ENCODE data around the gene KIR3DL2. TPM values are rescaled to one million over a fixed set of nuclear protein-coding genes. Genes with fewer than 3 reads are reported as not detected.
"Not testable (repeated sequence)": the region's sequence is repeated elsewhere in the genome, so short reads cannot be mapped to it uniquely, and the experiment has no call there.

KIR3DL2 gene
- total RNA-seq, 1 experiment from 2014 or later: not detected

GRCh38 chr19:54858476-54858875 is 8.2 kb downstream of the KIR3DL2 start:
- in situ Hi-C loops (cut with HindIII; ENCODE audit: low sequenced_read_pairs); DNase-seq (ENCODE audit: low spot score): not testable (repeated sequence)

- DNase-seq (ENCODE audit: low spot score); in situ Hi-C loops (cut with HindIII; ENCODE audit: low sequenced_read_pairs): not testable (repeated sequence)
These were observed 9.2 kb downstream of the KIR3DL2 start for GRCh38 chr19:54859421-54859820.

GRCh38 chr19:54863459-54863858 is 13.2 kb downstream of the KIR3DL2 start:
- in situ Hi-C loops (cut with HindIII; ENCODE audit: low sequenced_read_pairs); DNase-seq (ENCODE audit: low spot score): not testable (repeated sequence)

- in situ Hi-C loops (cut with HindIII; ENCODE audit: low sequenced_read_pairs): no loop called here
These were observed 21.5 kb downstream of the KIR3DL2 start for GRCh38 chr19:54871696-54872095.

GRCh38 chr19:54873990-54874389 is 23.7 kb downstream of the KIR3DL2 start, which contains the start of gene FCAR:
Gene FCAR (plus strand): TSS chr19:54874235. CDS start chr19:54874290, 55 bp downstream.
- in situ Hi-C loops (cut with HindIII; ENCODE audit: low sequenced_read_pairs): no loop called here

More at GRCh38 chr19:54871696-54872095, 21.5 kb downstream of the KIR3DL2 start:
- no peak for DNase-seq (ENCODE audit: low spot score)

GRCh38 chr19:54875506-54875905 is 25.3 kb downstream of the KIR3DL2 start:
- in situ Hi-C loops (cut with HindIII; ENCODE audit: low sequenced_read_pairs): no loop called here
- peak; percentile 1 for DNase-seq (ENCODE audit: low spot score)

More at GRCh38 chr19:54873990-54874389, 23.7 kb downstream of the KIR3DL2 start, which contains the start of gene FCAR:
- DNase-seq (ENCODE audit: low spot score): no peak

GRCh38 chr19:54877471-54877870 is 27.2 kb downstream of the KIR3DL2 start:
- in situ Hi-C loops (cut with HindIII; ENCODE audit: low sequenced_read_pairs): no loop called here
- no peak for DNase-seq (ENCODE audit: low spot score)

- no peak for DNase-seq (ENCODE audit: low spot score)
- in situ Hi-C loops (cut with HindIII; ENCODE audit: low sequenced_read_pairs): no loop called here
These were observed 31.6 kb downstream of the KIR3DL2 start for GRCh38 chr19:54881884-54882283.

- in situ Hi-C loops (cut with HindIII; ENCODE audit: low sequenced_read_pairs): no loop called here
- DNase-seq (ENCODE audit: low spot score): no peak
These were observed 32.5 kb downstream of the KIR3DL2 start for GRCh38 chr19:54882758-54883157.

GRCh38 chr19:54883228-54883627 is 33.0 kb downstream of the KIR3DL2 start:
- in situ Hi-C loops (cut with HindIII; ENCODE audit: low sequenced_read_pairs): no loop called here

GRCh38 chr19:54888239-54888638 is 38.0 kb downstream of the KIR3DL2 start:
- in situ Hi-C loops (cut with HindIII; ENCODE audit: low sequenced_read_pairs): no loop called here

More at GRCh38 chr19:54883228-54883627, 33.0 kb downstream of the KIR3DL2 start:
- DNase-seq (ENCODE audit: low spot score): no peak

GRCh38 chr19:54889566-54889965 is 39.3 kb downstream of the KIR3DL2 start:
- in situ Hi-C loops (cut with HindIII; ENCODE audit: low sequenced_read_pairs): no loop called here
- DNase-seq (ENCODE audit: low spot score): no peak

More at GRCh38 chr19:54888239-54888638, 38.0 kb downstream of the KIR3DL2 start:
- no peak for DNase-seq (ENCODE audit: low spot score)

GRCh38 chr19:54893406-54893805 is 43.2 kb downstream of the KIR3DL2 start:
- in situ Hi-C loops (cut with HindIII; ENCODE audit: low sequenced_read_pairs): no loop called here
- DNase-seq (ENCODE audit: low spot score): no peak

- in situ Hi-C loops (cut with HindIII; ENCODE audit: low sequenced_read_pairs); DNase-seq (ENCODE audit: low spot score): not testable (repeated sequence)
These were observed 43.9 kb downstream of the KIR3DL2 start for GRCh38 chr19:54894106-54894505.

- in situ Hi-C loops (cut with HindIII; ENCODE audit: low sequenced_read_pairs): no loop called here
- no peak for DNase-seq (ENCODE audit: low spot score)
These were observed 45.8 kb downstream of the KIR3DL2 start for GRCh38 chr19:54896036-54896435.

GRCh38 chr19:54898685-54899084 is 48.4 kb downstream of the KIR3DL2 start:
- DNase-seq (ENCODE audit: low spot score); in situ Hi-C loops (cut with HindIII; ENCODE audit: low sequenced_read_pairs): not testable (repeated sequence)

GRCh38 chr19:54899646-54900045 is 49.4 kb downstream of the KIR3DL2 start:
- DNase-seq (ENCODE audit: low spot score); in situ Hi-C loops (cut with HindIII; ENCODE audit: low sequenced_read_pairs): not testable (repeated sequence)

GRCh38 chr19:54901153-54901552 is 50.9 kb downstream of the KIR3DL2 start:
- DNase-seq (ENCODE audit: low spot score); in situ Hi-C loops (cut with HindIII; ENCODE audit: low sequenced_read_pairs): not testable (repeated sequence)

GRCh38 chr19:54902061-54902460 is 51.8 kb downstream of the KIR3DL2 start:
- DNase-seq (ENCODE audit: low spot score): no peak
- in situ Hi-C loops (cut with HindIII; ENCODE audit: low sequenced_read_pairs): no loop called here

GRCh38 chr19:54903303-54903702 is 53.1 kb downstream of the KIR3DL2 start:
- DNase-seq (ENCODE audit: low spot score): no peak
- in situ Hi-C loops (cut with HindIII; ENCODE audit: low sequenced_read_pairs): no loop called here

GRCh38 chr19:54904261-54904660 is 54.0 kb downstream of the KIR3DL2 start:
- in situ Hi-C loops (cut with HindIII; ENCODE audit: low sequenced_read_pairs); DNase-seq (ENCODE audit: low spot score): not testable (repeated sequence)

Measured in G401 (cell line).